PFSK-1 (cell line): ENCODE data around the gene PARM1.

Experiments
- FOXP2 ChIP-seq: optimal IDR thresholded peaks from 2 replicates; pipeline ENCODE3; 2011; ENCODE audit warnings: borderline replicate concordance, control low read depth, inconsistent platforms; ENCODE audit not compliant: insufficient read depth; ENCODE audit errors: extremely low read length, extremely low read depth
- POLR2AphosphoS5 ChIP-seq: IDR thresholded peaks from 2 replicates; pipeline ENCODE4 v1.6.1; 2012; ENCODE audit warnings: low read depth, mild to moderate bottlenecking, control low read depth, low read length, moderate library complexity
- REST ChIP-seq, 2 experiments: IDR thresholded peaks; 2 replicates each; pipeline versions ENCODE4 v1.6.1 to v1.8.0; 2011 to 2012; ENCODE audit warnings: low read depth in 2 of 2, low read length in 2 of 2, control low read depth in 1 of 2, inconsistent platforms in 1 of 2, mild to moderate bottlenecking in 1 of 2, moderate library complexity in 1 of 2; ENCODE audit not compliant: insufficient read depth in 1 of 2
- SIN3A ChIP-seq: IDR thresholded peaks from 2 replicates; pipeline ENCODE4 v1.6.1; 2012; ENCODE audit warnings: mild to moderate bottlenecking, low read length, moderate library complexity, borderline replicate concordance; ENCODE audit not compliant: insufficient read depth
- TAF1 ChIP-seq: IDR thresholded peaks from 2 replicates; pipeline ENCODE4 v1.6.1; 2012; ENCODE audit warnings: low read length, control low read depth, borderline replicate concordance; ENCODE audit not compliant: insufficient read depth

PARM1 gene

GRCh38 chr4:74942918-74943253 is 10.0 kb downstream of the PARM1 start:
- no peak for TF ChIP-seq FOXP2
- TF ChIP-seq POLR2AphosphoS5: no peak
- TF ChIP-seq REST (IDR thresholded peaks at IDR 0.05; ENCODE audit: insufficient read depth in 1 of 2, low read depth in 2 of 2, low read length in 2 of 2): no peak
- TF ChIP-seq TAF1: no peak
- no peak for TF ChIP-seq SIN3A

- TF ChIP-seq SIN3A (no peak), POLR2AphosphoS5 (no peak), REST (IDR thresholded peaks at IDR 0.05; ENCODE audit: insufficient read depth in 1 of 2, low read depth in 2 of 2, low read length in 2 of 2) (no peak), FOXP2 (no peak), TAF1 (no peak)
Observed at GRCh38 chr4:74944354-74944793, 11.5 kb downstream of the PARM1 start.

- TF ChIP-seq REST (IDR thresholded peaks at IDR 0.05; ENCODE audit: insufficient read depth in 1 of 2, low read depth in 2 of 2, low read length in 2 of 2) (no peak), FOXP2 (no peak), POLR2AphosphoS5 (no peak), SIN3A (no peak), TAF1 (no peak)
Observed at GRCh38 chr4:74946196-74946595, 13.3 kb downstream of the PARM1 start.

- TF ChIP-seq REST (IDR thresholded peaks at IDR 0.05; ENCODE audit: insufficient read depth in 1 of 2, low read depth in 2 of 2, low read length in 2 of 2): no peak
- TF ChIP-seq TAF1: no peak
- TF ChIP-seq FOXP2: no peak
Observed at GRCh38 chr4:74947798-74948197, 14.9 kb downstream of the PARM1 start.

- TF ChIP-seq SIN3A: no peak
- no peak for TF ChIP-seq TAF1
- TF ChIP-seq REST (IDR thresholded peaks at IDR 0.05; ENCODE audit: insufficient read depth in 1 of 2, low read depth in 2 of 2, low read length in 2 of 2): no peak
- no peak for TF ChIP-seq FOXP2
- no peak for TF ChIP-seq POLR2AphosphoS5
Observed at GRCh38 chr4:74948236-74948635, 15.3 kb downstream of the PARM1 start.
